ENCODE results near the gene AQP7. TPM values are rescaled to one million over a fixed set of nuclear protein-coding genes. Genes with fewer than 3 reads are reported as not detected.

Gene AQP7
- total and polyA plus RNA-seq, 9 of the 15 experiments (the other 6 are each of a cell fraction or from before 2014, with no cell fraction given): 0.04 to 0.53 (median 0.07) TPM; not detected in 4

DNA sequence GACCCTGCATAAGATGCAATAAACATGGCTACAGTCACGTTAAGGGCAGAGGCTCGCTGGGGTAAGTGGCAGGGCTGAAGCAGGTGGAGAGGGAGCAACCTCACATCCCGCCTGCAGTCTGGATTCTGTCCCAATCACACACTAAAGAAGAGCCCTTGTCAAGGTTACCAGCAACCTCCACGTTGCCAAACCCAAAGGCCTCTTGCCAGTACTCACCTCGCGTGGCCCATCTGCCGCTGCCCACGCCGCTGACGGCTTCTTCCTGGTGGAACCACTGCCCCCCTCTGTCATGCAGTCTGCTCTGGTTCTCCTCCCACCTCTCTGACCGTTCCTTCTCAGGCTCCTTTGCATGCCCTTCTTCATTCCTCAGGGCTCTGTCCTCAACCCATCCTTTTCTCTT, 8.8 kb downstream of the AQP7 start:
- H3K4me1 ChIP-seq (replicated peaks in 1 of 2; ENCODE audit: control insufficient read depth in 2 of 2, insufficient read depth in 2 of 2, low read length in 2 of 2): peaks cover 2 to 6% of the 10 kb centered on the region in 2 experiments; a peak in 3 of 5 replicates
- no peak for FAIRE-seq
- no peak overlapping the region for H2AFZ ChIP-seq (ENCODE audit: low read depth, low read length)
- H3K36me3 ChIP-seq (ENCODE audit: control insufficient read depth, insufficient read depth, low read length): no peaks in the 10 kb centered on the region
- ChIA-PET POLR2A (interaction anchor here (0.6 kb wide), 1 partner anchor 163 kb away, joined by 3 read pairs; no protein-coding TSS in a partner anchor), CTCF (ENCODE audit: low intra/inter-chr PET ratio) (interaction anchor here (0.6 kb wide), 1 partner anchor 80 kb away, joined by 3 read pairs; no protein-coding TSS in a partner anchor)
- in situ Hi-C loops (cut with MboI) (no loop called here), intact Hi-C loops (cut with micrococcal nuclease) (no loop called here)
- no peaks in the 10 kb centered on the region for H3K9me3 ChIP-seq (replicated peaks; ENCODE audit: control insufficient read depth, insufficient read depth, low read depth, low read length)
- ATAC-seq: no peak
- H3K9ac ChIP-seq (ENCODE audit: insufficient read depth in 1 of 2, low read depth in 2 of 2, low read length in 2 of 2): no peak overlapping the region
- no peak overlapping the region for H3K27ac ChIP-seq (ENCODE audit: extremely low read depth, low read depth, low read length)
- H4K20me1 ChIP-seq (replicated peaks; ENCODE audit: control insufficient read depth, insufficient read depth, low read length): no peaks in the 10 kb centered on the region
- no peak overlapping the region for H3K4me2 ChIP-seq (ENCODE audit: insufficient read depth, low read length)
- H3K4me3 ChIP-seq: no peak overlapping the region
- no peaks in the 10 kb centered on the region for H3K27me3 ChIP-seq (ENCODE audit: control insufficient read depth in 2 of 2, insufficient read depth in 2 of 2, low read length in 2 of 2)
- no peaks in the 10 kb centered on the region for H3K79me2 ChIP-seq (ENCODE audit: control insufficient read depth, insufficient read depth, low read length)
- H3K9me1 ChIP-seq (ENCODE audit: control insufficient read depth, insufficient read depth, low read length): no peaks in the 10 kb centered on the region
- no TSS peak for BruUV-seq (replicated peaks)
- WGBS (ENCODE audit: insufficient coverage, low coverage, missing lambda C conversion rate): 62% methylated on average over 9 of the region's 11 CpGs
- DNase-seq (ENCODE audit: extremely low read depth in 1 of 4, low spot score in 3 of 4): no peak
- no peak for TF ChIP-seq ZNF324 (CRISPR knock-in tag; IDR thresholded peaks at IDR 0.05)
- TF ChIP-seq CBX8 (IDR thresholded peaks at IDR 0.05; ENCODE audit: borderline replicate concordance, extremely low read depth, low read depth, low read length, poor library complexity, severe bottlenecking): no peak
- TF ChIP-seq DIDO1 (tag; IDR thresholded peaks at IDR 0.05; ENCODE audit: low read depth): no peak
- no peak for TF ChIP-seq CEBPB (tag; IDR thresholded peaks at IDR 0.05)
- TF ChIP-seq, protein P1, sequence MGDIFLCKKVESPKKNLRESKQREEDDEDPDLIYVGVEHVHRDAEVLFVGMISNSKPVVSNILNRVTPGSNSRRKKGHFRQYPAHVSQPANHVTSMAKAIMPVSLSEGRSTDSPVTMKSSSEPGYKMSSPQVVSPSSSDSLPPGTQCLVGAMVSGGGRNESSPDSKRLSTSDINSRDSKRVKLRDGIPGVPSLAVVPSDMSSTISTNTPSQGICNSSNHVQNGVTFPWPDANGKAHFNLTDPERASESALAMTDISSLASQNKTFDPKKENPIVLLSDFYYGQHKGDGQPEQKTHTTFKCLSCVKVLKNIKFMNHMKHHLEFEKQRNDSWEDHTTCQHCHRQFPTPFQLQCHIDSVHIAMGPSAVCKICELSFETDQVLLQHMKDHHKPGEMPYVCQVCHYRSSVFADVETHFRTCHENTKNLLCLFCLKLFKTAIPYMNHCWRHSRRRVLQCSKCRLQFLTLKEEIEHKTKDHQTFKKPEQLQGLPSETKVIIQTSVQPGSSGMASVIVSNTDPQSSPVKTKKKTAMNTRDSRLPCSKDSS (IDR thresholded peaks at IDR 0.05; ENCODE audit: low read depth, partially characterized antibody): no peak
- no peak for TF ChIP-seq ZNF75A (CRISPR knock-in tag; IDR thresholded peaks at IDR 0.05)
- no peak for TF ChIP-seq CREB1 (IDR thresholded peaks at IDR 0.05)
- no peak for TF ChIP-seq CREB1 (CRISPR knock-in tag; IDR thresholded peaks at IDR 0.05)
- TF ChIP-seq, protein P2, sequence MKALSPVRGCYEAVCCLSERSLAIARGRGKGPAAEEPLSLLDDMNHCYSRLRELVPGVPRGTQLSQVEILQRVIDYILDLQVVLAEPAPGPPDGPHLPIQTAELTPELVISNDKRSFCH (CRISPR knock-in tag; IDR thresholded peaks at IDR 0.05): no peak
- TF ChIP-seq, protein P2 (tag; IDR thresholded peaks at IDR 0.05): no peak
- TF ChIP-seq NBN (IDR thresholded peaks at IDR 0.05; ENCODE audit: low read depth): no peak
- TF ChIP-seq, protein P3, sequence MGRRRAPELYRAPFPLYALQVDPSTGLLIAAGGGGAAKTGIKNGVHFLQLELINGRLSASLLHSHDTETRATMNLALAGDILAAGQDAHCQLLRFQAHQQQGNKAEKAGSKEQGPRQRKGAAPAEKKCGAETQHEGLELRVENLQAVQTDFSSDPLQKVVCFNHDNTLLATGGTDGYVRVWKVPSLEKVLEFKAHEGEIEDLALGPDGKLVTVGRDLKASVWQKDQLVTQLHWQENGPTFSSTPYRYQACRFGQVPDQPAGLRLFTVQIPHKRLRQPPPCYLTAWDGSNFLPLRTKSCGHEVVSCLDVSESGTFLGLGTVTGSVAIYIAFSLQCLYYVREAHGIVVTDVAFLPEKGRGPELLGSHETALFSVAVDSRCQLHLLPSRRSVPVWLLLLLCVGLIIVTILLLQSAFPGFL (CRISPR knock-in tag; IDR thresholded peaks at IDR 0.05): no peak
- TF ChIP-seq TAL1 (IDR thresholded peaks at IDR 0.05): no peak
- TF ChIP-seq, protein P4, sequence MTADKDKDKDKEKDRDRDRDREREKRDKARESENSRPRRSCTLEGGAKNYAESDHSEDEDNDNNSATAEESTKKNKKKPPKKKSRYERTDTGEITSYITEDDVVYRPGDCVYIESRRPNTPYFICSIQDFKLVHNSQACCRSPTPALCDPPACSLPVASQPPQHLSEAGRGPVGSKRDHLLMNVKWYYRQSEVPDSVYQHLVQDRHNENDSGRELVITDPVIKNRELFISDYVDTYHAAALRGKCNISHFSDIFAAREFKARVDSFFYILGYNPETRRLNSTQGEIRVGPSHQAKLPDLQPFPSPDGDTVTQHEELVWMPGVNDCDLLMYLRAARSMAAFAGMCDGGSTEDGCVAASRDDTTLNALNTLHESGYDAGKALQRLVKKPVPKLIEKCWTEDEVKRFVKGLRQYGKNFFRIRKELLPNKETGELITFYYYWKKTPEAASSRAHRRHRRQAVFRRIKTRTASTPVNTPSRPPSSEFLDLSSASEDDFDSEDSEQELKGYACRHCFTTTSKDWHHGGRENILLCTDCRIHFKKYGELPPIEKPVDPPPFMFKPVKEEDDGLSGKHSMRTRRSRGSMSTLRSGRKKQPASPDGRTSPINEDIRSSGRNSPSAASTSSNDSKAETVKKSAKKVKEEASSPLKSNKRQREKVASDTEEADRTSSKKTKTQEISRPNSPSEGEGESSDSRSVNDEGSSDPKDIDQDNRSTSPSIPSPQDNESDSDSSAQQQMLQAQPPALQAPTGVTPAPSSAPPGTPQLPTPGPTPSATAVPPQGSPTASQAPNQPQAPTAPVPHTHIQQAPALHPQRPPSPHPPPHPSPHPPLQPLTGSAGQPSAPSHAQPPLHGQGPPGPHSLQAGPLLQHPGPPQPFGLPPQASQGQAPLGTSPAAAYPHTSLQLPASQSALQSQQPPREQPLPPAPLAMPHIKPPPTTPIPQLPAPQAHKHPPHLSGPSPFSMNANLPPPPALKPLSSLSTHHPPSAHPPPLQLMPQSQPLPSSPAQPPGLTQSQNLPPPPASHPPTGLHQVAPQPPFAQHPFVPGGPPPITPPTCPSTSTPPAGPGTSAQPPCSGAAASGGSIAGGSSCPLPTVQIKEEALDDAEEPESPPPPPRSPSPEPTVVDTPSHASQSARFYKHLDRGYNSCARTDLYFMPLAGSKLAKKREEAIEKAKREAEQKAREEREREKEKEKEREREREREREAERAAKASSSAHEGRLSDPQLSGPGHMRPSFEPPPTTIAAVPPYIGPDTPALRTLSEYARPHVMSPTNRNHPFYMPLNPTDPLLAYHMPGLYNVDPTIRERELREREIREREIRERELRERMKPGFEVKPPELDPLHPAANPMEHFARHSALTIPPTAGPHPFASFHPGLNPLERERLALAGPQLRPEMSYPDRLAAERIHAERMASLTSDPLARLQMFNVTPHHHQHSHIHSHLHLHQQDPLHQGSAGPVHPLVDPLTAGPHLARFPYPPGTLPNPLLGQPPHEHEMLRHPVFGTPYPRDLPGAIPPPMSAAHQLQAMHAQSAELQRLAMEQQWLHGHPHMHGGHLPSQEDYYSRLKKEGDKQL (CRISPR knock-in tag; IDR thresholded peaks at IDR 0.05; ENCODE audit: borderline replicate concordance): no peak
- TF ChIP-seq XRCC3 (IDR thresholded peaks at IDR 0.05): no peak
